Measurements from ENCODE around the gene CCR5AS.

DNA sequence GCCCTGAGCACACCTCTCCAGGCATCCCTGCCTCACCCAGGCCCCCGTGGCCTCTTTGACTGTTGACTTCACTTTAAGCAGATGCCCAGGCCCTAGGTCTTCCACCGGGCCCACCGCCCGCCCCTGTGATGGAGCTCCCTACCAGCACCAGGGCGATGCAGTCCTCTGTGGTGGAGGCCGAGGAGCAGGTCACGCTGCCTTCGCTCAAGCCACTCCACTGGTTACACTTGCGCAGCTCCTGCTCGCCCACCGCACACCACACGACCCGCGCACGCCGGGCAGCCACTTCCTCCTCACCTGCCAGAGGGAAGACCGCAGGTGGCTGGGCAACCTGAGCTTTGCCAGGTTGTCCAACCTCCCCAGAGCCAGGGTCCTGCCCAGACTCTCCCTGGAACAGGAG, 41.9 kb upstream of the CCR5AS start:
- TF ChIP-seq, protein P1, sequence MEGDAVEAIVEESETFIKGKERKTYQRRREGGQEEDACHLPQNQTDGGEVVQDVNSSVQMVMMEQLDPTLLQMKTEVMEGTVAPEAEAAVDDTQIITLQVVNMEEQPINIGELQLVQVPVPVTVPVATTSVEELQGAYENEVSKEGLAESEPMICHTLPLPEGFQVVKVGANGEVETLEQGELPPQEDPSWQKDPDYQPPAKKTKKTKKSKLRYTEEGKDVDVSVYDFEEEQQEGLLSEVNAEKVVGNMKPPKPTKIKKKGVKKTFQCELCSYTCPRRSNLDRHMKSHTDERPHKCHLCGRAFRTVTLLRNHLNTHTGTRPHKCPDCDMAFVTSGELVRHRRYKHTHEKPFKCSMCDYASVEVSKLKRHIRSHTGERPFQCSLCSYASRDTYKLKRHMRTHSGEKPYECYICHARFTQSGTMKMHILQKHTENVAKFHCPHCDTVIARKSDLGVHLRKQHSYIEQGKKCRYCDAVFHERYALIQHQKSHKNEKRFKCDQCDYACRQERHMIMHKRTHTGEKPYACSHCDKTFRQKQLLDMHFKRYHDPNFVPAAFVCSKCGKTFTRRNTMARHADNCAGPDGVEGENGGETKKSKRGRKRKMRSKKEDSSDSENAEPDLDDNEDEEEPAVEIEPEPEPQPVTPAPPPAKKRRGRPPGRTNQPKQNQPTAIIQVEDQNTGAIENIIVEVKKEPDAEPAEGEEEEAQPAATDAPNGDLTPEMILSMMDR (IDR thresholded peaks at IDR 0.05; ENCODE audit: low read depth, low read length): no peak
- no peak for TF ChIP-seq EZH2phosphoT487 (IDR thresholded peaks at IDR 0.05; ENCODE audit: low read depth)

Data from OCI-LY3 (cell line).